ENCODE measurements around the gene C15orf61. TPM values are rescaled to one million over a fixed set of nuclear protein-coding genes. Genes with fewer than 3 reads are reported as not detected.
A peak's percentile ranks its signal among the peaks of the same experiment; 100 is the strongest.

C15orf61 gene
- total RNA-seq, 1 experiment from 2014 or later: 10.5 TPM

- peak overlapping the region; percentile 97 for H3K27ac Mint-ChIP-seq (ENCODE audit: unreplicated experiment)
- CTCF ChIA-PET: interaction anchor here (1.0 kb wide), 1 partner anchor 62 kb away, joined by 5 read pairs; no protein-coding TSS in a partner anchor
- H3K4me3 Mint-ChIP-seq (ENCODE audit: unreplicated experiment): peak overlapping the region; percentile 92
- H3K4me3 ChIP-seq (ENCODE audit: low read depth, low read length): peak overlapping the region; percentile 75
- H3K36me3 Mint-ChIP-seq (ENCODE audit: insufficient read depth, unreplicated experiment): peaks cover 12% of the 10 kb centered on the region
- H3K27me3 Mint-ChIP-seq (ENCODE audit: insufficient read depth, unreplicated experiment): no peaks in the 10 kb centered on the region
- peaks cover 11% of the 10 kb centered on the region for H3K4me1 Mint-ChIP-seq (ENCODE audit: low read depth, unreplicated experiment)
- H3K36me3 ChIP-seq (ENCODE audit: control insufficient read depth, insufficient read depth, low read length): no peaks in the 10 kb centered on the region
- POLR2A ChIA-PET: interaction anchor here (0.6 to 1.0 kb wide), 7 partner anchors 10 to 589 kb away, joined by 3 to 7 read pairs (median 3); partner anchors contain the start of gene MAP2K5
- intact Hi-C loops (cut with micrococcal nuclease; ENCODE audit: unreplicated experiment): loop anchor here (5.0 kb wide), 1 partner anchor 317 kb away; no protein-coding TSS in a partner anchor
- no peaks in the 10 kb centered on the region for H3K9me3 Mint-ChIP-seq (ENCODE audit: unreplicated experiment)
- no peaks in the 10 kb centered on the region for H3K9me3 ChIP-seq
- TF ChIP-seq, protein P1, sequence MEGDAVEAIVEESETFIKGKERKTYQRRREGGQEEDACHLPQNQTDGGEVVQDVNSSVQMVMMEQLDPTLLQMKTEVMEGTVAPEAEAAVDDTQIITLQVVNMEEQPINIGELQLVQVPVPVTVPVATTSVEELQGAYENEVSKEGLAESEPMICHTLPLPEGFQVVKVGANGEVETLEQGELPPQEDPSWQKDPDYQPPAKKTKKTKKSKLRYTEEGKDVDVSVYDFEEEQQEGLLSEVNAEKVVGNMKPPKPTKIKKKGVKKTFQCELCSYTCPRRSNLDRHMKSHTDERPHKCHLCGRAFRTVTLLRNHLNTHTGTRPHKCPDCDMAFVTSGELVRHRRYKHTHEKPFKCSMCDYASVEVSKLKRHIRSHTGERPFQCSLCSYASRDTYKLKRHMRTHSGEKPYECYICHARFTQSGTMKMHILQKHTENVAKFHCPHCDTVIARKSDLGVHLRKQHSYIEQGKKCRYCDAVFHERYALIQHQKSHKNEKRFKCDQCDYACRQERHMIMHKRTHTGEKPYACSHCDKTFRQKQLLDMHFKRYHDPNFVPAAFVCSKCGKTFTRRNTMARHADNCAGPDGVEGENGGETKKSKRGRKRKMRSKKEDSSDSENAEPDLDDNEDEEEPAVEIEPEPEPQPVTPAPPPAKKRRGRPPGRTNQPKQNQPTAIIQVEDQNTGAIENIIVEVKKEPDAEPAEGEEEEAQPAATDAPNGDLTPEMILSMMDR (IDR thresholded peaks at IDR 0.05; ENCODE audit: insufficient read depth in 1 of 2, low read depth in 1 of 2, low read length in 1 of 2, severe bottlenecking in 1 of 2, unreplicated experiment in 1 of 2): no peak
- BruUV-seq (replicated peaks): TSS peak; percentile 84
- no peak for DNase-seq
- H3K4me1 ChIP-seq: peaks cover 9% of the 10 kb centered on the region; the same call in 1 of the 2 replicates
- H3K27me3 ChIP-seq (replicated peaks; ENCODE audit: control insufficient read depth, insufficient read depth, low read length): no peaks in the 10 kb centered on the region
Measured at GRCh38 chr15:67520321-67521028, 456 bp upstream of the C15orf61 start.

DNA sequence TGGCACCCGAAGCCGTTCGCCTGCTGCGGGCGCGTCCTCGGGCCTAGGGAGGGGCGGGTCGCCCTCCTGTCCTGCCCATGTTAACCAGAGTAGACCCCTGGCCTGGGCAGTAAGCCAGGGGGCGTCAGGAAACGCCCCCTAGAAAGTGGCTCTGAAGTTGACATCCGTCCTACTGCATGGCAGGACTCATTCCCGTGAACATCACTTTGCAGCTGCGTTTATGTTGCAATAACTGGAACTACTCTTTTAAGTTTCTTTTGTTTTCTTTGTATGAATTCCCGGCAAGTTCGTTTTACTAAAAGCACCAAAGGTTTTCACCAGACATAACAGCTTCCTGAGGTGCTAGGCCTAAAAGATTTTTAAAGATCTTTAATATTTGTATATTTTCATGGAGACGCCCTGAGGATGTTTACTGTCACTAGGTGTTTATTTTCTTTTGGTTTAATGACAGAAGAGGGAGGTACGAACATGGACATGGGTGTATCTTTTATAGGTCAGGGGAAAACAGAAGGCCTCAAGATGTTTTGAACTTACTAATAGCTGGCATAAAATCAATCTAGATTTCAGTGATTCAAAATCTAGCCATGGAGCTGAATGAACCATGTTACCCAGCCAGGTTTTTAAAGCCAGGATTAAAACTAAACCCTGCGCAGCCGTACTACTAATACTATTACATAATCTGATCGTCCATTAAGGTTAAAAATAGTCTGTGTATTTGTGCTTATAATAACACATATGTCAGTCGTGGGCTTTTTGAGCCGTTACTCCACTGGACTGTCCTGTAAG is 1.0 kb downstream of the C15orf61 start:
- Mint-ChIP-seq H3K36me3 (ENCODE audit: insufficient read depth, unreplicated experiment) (peaks cover 12% of the 10 kb centered on the region), H3K4me1 (ENCODE audit: low read depth, unreplicated experiment) (peaks cover 11% of the 10 kb centered on the region), H3K9me3 (ENCODE audit: unreplicated experiment) (no peaks in the 10 kb centered on the region), H3K27me3 (ENCODE audit: insufficient read depth, unreplicated experiment) (no peaks in the 10 kb centered on the region), H3K4me3 (ENCODE audit: unreplicated experiment) (peak overlapping the region; percentile 92), H3K27ac (ENCODE audit: unreplicated experiment) (peak overlapping the region; percentile 97)
- ChIA-PET CTCF (interaction anchor here (0.7 kb wide), 1 partner anchor 317 kb away, joined by 3 read pairs; no protein-coding TSS in a partner anchor), POLR2A (interaction anchor here (0.6 kb wide), 2 partner anchors 199 to 664 kb away, joined by 3 to 4 read pairs; no protein-coding TSS in a partner anchor)
- TSS peak; percentile 64 for BruUV-seq (replicated peaks)
- TF ChIP-seq, protein P1 (IDR thresholded peaks at IDR 0.05; ENCODE audit: insufficient read depth in 1 of 2, low read depth in 1 of 2, low read length in 1 of 2, severe bottlenecking in 1 of 2, unreplicated experiment in 1 of 2): peak in 1 of 2 experiments; percentile 15
- Histone ChIP-seq H3K4me1 (peaks cover 9% of the 10 kb centered on the region; the same call in 1 of the 2 replicates), H3K9me3 (no peaks in the 10 kb centered on the region), H3K4me3 (ENCODE audit: low read depth, low read length) (peak overlapping the region; percentile 75), H3K36me3 (ENCODE audit: control insufficient read depth, insufficient read depth, low read length) (no peaks in the 10 kb centered on the region), H3K27me3 (replicated peaks; ENCODE audit: control insufficient read depth, insufficient read depth, low read length) (no peaks in the 10 kb centered on the region)
- DNase-seq: no peak
- intact Hi-C loops (cut with micrococcal nuclease; ENCODE audit: unreplicated experiment): loop anchor here (5.0 kb wide), 1 partner anchor 315 kb away; no protein-coding TSS in a partner anchor

DNA sequence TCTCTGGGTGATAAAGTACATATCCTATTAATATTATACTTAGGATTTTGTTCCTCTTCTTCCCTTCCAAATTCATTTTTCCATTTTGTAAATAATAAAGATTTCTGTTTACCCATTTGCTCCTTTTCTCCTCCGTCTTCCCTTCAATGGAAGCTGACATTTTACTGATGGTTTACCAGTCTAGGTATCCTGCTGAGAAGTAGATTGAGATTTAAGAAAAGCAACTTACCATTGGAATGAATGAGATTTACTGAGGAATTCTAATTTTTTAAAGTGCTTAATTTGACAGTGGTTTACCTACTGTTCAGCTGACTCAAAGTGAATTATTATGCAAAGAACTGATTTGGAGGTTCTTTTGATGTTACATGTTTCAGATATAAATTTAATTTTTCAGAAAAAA is 2.4 kb downstream of the C15orf61 start:
- no peaks in the 10 kb centered on the region for H3K27me3 ChIP-seq (replicated peaks; ENCODE audit: control insufficient read depth, insufficient read depth, low read length)
- BruUV-seq (replicated peaks): no TSS peak
- H3K9me3 ChIP-seq: no peaks in the 10 kb centered on the region
- H3K4me1 ChIP-seq: peaks cover 9% of the 10 kb centered on the region; the same call in 1 of the 2 replicates
- TF ChIP-seq, protein P1 (IDR thresholded peaks at IDR 0.05; ENCODE audit: insufficient read depth in 1 of 2, low read depth in 1 of 2, low read length in 1 of 2, severe bottlenecking in 1 of 2, unreplicated experiment in 1 of 2): no peak
- Mint-ChIP-seq H3K4me3 (ENCODE audit: unreplicated experiment) (peak overlapping the region; percentile 92), H3K9me3 (ENCODE audit: unreplicated experiment) (no peaks in the 10 kb centered on the region), H3K36me3 (ENCODE audit: insufficient read depth, unreplicated experiment) (peaks cover 7% of the 10 kb centered on the region), H3K27me3 (ENCODE audit: insufficient read depth, unreplicated experiment) (no peaks in the 10 kb centered on the region), H3K27ac (ENCODE audit: unreplicated experiment) (no peak overlapping the region), H3K4me1 (ENCODE audit: low read depth, unreplicated experiment) (peaks cover 11% of the 10 kb centered on the region)
- no peaks in the 10 kb centered on the region for H3K36me3 ChIP-seq (ENCODE audit: control insufficient read depth, insufficient read depth, low read length)
- POLR2A ChIA-PET: no interaction called here
- H3K4me3 ChIP-seq (ENCODE audit: low read depth, low read length): no peak overlapping the region
- intact Hi-C loops (cut with micrococcal nuclease; ENCODE audit: unreplicated experiment): loop anchor here (5.0 kb wide), 1 partner anchor 314 kb away; no protein-coding TSS in a partner anchor
- no peak for DNase-seq
- CTCF ChIA-PET: no interaction called here
